TTC549 (cell line): ENCODE data around the gene TERB1.
A peak's percentile ranks its signal among the peaks of the same experiment; 100 is the strongest.

ENCODE experiments used
- FAIRE-seq: peaks from 2 replicates; lab custom pipeline; 2012; peaks lifted over from hg19 to GRCh38; lab: Jason Lieb, UNC

Gene TERB1

GRCh38 chr16:66741950-66742808 lies 59.2 kb downstream of the TERB1 start:
- FAIRE-seq, result no peak

GRCh38 chr16:66741169-66741900 lies 60.0 kb downstream of the TERB1 start:
- FAIRE-seq, result no peak

- no peak for FAIRE-seq
These were observed 60.9 kb downstream of the TERB1 start for GRCh38 chr16:66740533-66740932.

GRCh38 chr16:66740010-66740409 lies 61.4 kb downstream of the TERB1 start:
- no peak for FAIRE-seq

GRCh38 chr16:66735891-66736290 lies 65.5 kb downstream of the TERB1 start:
- no peak for FAIRE-seq

GRCh38 chr16:66731101-66731500 lies 70.3 kb downstream of the TERB1 start:
- FAIRE-seq, result no peak

- no peak for FAIRE-seq
These were observed 72.6 kb downstream of the TERB1 start for GRCh38 chr16:66728804-66729203.

GRCh38 chr16:66728117-66728787 lies 73.1 kb downstream of the TERB1 start:
- peak; percentile 75 for FAIRE-seq

- FAIRE-seq, result no peak
These were observed 80.6 kb downstream of the TERB1 start for GRCh38 chr16:66720766-66721165.

- no peak for FAIRE-seq
These were observed 82.1 kb downstream of the TERB1 start for GRCh38 chr16:66719246-66719645.

- no peak for FAIRE-seq
These were observed 83.6 kb downstream of the TERB1 start for GRCh38 chr16:66717776-66718175.

GRCh38 chr16:66717112-66717675 lies 84.2 kb downstream of the TERB1 start:
- no peak for FAIRE-seq

- no peak for FAIRE-seq
These were observed 86.6 kb downstream of the TERB1 start for GRCh38 chr16:66714654-66715307.

GRCh38 chr16:66714062-66714461 lies 87.3 kb downstream of the TERB1 start:
- FAIRE-seq, result no peak

- FAIRE-seq, result no peak
These were observed 88.3 kb downstream of the TERB1 start for GRCh38 chr16:66713076-66713475.

GRCh38 chr16:66712512-66712911 lies 88.9 kb downstream of the TERB1 start:
- FAIRE-seq, result no peak

- FAIRE-seq, result no peak
These were observed 89.8 kb downstream of the TERB1 start for GRCh38 chr16:66711581-66711980.

- no peak for FAIRE-seq
These were observed 94.9 kb downstream of the TERB1 start for GRCh38 chr16:66706506-66706880.

- FAIRE-seq, result no peak
These were observed 95.4 kb downstream of the TERB1 start for GRCh38 chr16:66705790-66706505.
